HEK293 (cell line): ENCODE results near the gene CNTN4.

ENCODE experiments used
- CTCF ChIP-seq: fragments of 450-650 bp; formaldehyde crosslinking; IDR thresholded peaks from 2 replicates; pipeline ENCODE4 v1.5.1; 2016; ENCODE audit warnings: missing biosample characterization, missing genetic modification characterization
- OVOL3 ChIP-seq: fragments of 450-650 bp; formaldehyde crosslinking; IDR thresholded peaks from 2 replicates; pipeline ENCODE4 v1.5.1; 2016; ENCODE audit warnings: missing biosample characterization, missing genetic modification characterization
- PRDM6 ChIP-seq: fragments of 450-650 bp; formaldehyde crosslinking; IDR thresholded peaks from 2 replicates; pipeline ENCODE4 v1.5.1; 2017; ENCODE audit warnings: missing biosample characterization, missing genetic modification characterization
- TCF7L2 ChIP-seq: IDR thresholded peaks from 2 replicates; pipeline ENCODE4 v1.6.1; 2011; ENCODE audit warnings: low read depth, mild to moderate bottlenecking, inconsistent platforms, low read length, moderate library complexity, borderline replicate concordance
- ZBTB11 ChIP-seq: fragments of 450-650 bp; formaldehyde crosslinking; conservative IDR thresholded peaks from 2 replicates; pipeline ENCODE4 v1.5.1; 2016; ENCODE audit warnings: low read depth, missing biosample characterization, missing genetic modification characterization
- ZNF202 ChIP-seq: fragments of 450-650 bp; formaldehyde crosslinking; IDR thresholded peaks from 2 replicates; pipeline ENCODE4 v1.5.1; 2016; ENCODE audit warnings: missing biosample characterization, missing genetic modification characterization, borderline replicate concordance
- ZNF266 ChIP-seq: fragments of 450-650 bp; formaldehyde crosslinking; IDR thresholded peaks from 2 replicates; pipeline ENCODE4 v1.5.1; 2016; ENCODE audit warnings: missing biosample characterization, missing genetic modification characterization, low read depth
- ZNF510 ChIP-seq: fragments of 450-650 bp; formaldehyde crosslinking; IDR thresholded peaks from 2 replicates; pipeline ENCODE4 v1.5.1; 2018; ENCODE audit warnings: mild to moderate bottlenecking, missing genetic modification characterization, missing biosample characterization; ENCODE audit not compliant: insufficient replicate concordance
- ZNF558 ChIP-seq: fragments of 450-650 bp; formaldehyde crosslinking; IDR thresholded peaks from 2 replicates; pipeline ENCODE4 v1.5.1; 2016; ENCODE audit warnings: missing biosample characterization, missing genetic modification characterization
- ZNF561 ChIP-seq: fragments of 450-650 bp; IDR thresholded peaks from 2 replicates; pipeline ENCODE4 v1.5.1; 2018; ENCODE audit warnings: missing biosample characterization, missing genetic modification characterization, borderline replicate concordance
- ZNF707 ChIP-seq: fragments of 450-650 bp; formaldehyde crosslinking; IDR thresholded peaks from 2 replicates; pipeline ENCODE4 v1.5.1; 2016; ENCODE audit warnings: missing biosample characterization, missing genetic modification characterization

- TF ChIP-seq TCF7L2, result no peak
- TF ChIP-seq ZNF558 (tag by site-specific recombination), result no peak
- no peak for TF ChIP-seq CTCF (tag by site-specific recombination)
- TF ChIP-seq ZBTB11 (tag by site-specific recombination), result no peak
- no peak for TF ChIP-seq ZNF266 (tag by site-specific recombination)
- no peak for TF ChIP-seq ZNF510 (tag by site-specific recombination)
- TF ChIP-seq PRDM6, result no peak
- TF ChIP-seq ZNF561 (tag by site-specific recombination), result no peak
- no peak for TF ChIP-seq ZNF202
- TF ChIP-seq ZNF707, result no peak
- TF ChIP-seq OVOL3 (tag by site-specific recombination), result no peak
Measured at GRCh38 chr3:2921903-2922302, 823.2 kb downstream of the CNTN4 start.
